K562 (cell line): ENCODE data around the gene SLC48A1. TPM values are rescaled to one million over a fixed set of nuclear protein-coding genes. Genes with fewer than 3 reads are reported as not detected.

Experiments used
- ATAC-seq: fragments of 200-7000 bp; cut with Tn5 transposase; 3 replicates; pipeline ENCODE4 v1.9.1; 2020; ENCODE audit warnings: moderate library complexity
- BruUV-seq: library from RNA; stranded (reverse); fragments of 400-500 nt; replicated peaks from 2 replicates; lab custom pipeline; 2021; lab: Mats Ljungman, UMichigan
- CTCF ChIA-PET: fragments of 300-600 bp; formaldehyde crosslinking; extraction: SDS; loops from one replicate; lab custom pipeline; 2021; ENCODE audit warnings: low intra/inter-chr PET ratio; lab: Yijun Ruan, JAX
- POLR2A ChIA-PET: fragments of 300-600, 350-650 bp; sonication (Branson Sonifier 250); formaldehyde crosslinking; extraction: SDS; loops from one replicate; lab custom pipeline; 2021; ENCODE audit warnings: antibody characterized with exemption, inconsistent platforms; lab: Yijun Ruan, JAX
- DNase-seq, 4 experiments: peaks; one replicate each; pipeline versions ENCODE4 v3.0.0 to v3.0.0-alpha.2; 2011 to 2018; ENCODE audit warnings: low spot score in 3 of 4, mixed read lengths in 3 of 4; ENCODE audit errors: extremely low read depth in 1 of 4
- FAIRE-seq: peaks from 2 replicates; lab custom pipeline; 2011; peaks lifted over from hg19 to GRCh38; lab: Jason Lieb, UNC
- H2AFZ ChIP-seq: 2 replicates; pipeline ENCODE4 v1.6.0; 2011; ENCODE audit warnings: low read depth, low read length, control low read depth, inconsistent platforms
- H3K27ac ChIP-seq: fragments of 200-600 bp; 3 replicates; pipeline ENCODE4 v1.8.0; 2011; ENCODE audit warnings: low read depth, mild to moderate bottlenecking, control low read depth, inconsistent platforms, low read length, moderate library complexity, mixed read lengths; ENCODE audit errors: extremely low read depth
- H3K27me3 ChIP-seq, 2 experiments: fragments of 300-600 bp in 1 of 2; 2 replicates in 1 of 2; 3 replicates in 1 of 2; pipeline versions ENCODE4 v1.6.0 to v1.8.0; 2011; ENCODE audit warnings: inconsistent platforms in 2 of 2, low read length in 2 of 2, mild to moderate bottlenecking in 1 of 2, mixed read lengths in 1 of 2, moderate library complexity in 1 of 2; ENCODE audit not compliant: control insufficient read depth in 2 of 2, insufficient read depth in 2 of 2
- H3K36me3 ChIP-seq: fragments of 300-600 bp; 3 replicates; pipeline ENCODE4 v1.8.0; 2011; ENCODE audit warnings: mild to moderate bottlenecking, low read length, inconsistent platforms; ENCODE audit not compliant: control insufficient read depth, insufficient read depth
- H3K4me1 ChIP-seq, 2 experiments: fragments of 200-600 bp in 1 of 2; replicated peaks in 1 of 2; 2 replicates in 1 of 2; 3 replicates in 1 of 2; pipeline versions ENCODE4 v1.5.1 to v1.8.0; 2011; ENCODE audit warnings: inconsistent platforms in 2 of 2, low read length in 2 of 2, mild to moderate bottlenecking in 1 of 2, mixed read lengths in 1 of 2, moderate library complexity in 1 of 2; ENCODE audit not compliant: control insufficient read depth in 2 of 2, insufficient read depth in 2 of 2
- H3K4me2 ChIP-seq: 2 replicates; pipeline ENCODE4 v1.6.1; 2011; ENCODE audit warnings: low read length, control low read depth, inconsistent platforms, mixed read lengths; ENCODE audit not compliant: insufficient read depth
- H3K4me3 ChIP-seq: fragments of 200-600 bp; sonication (generic), shearing (Covaris generic); 2 replicates; pipeline ENCODE4 v1.5.1; 2016; ENCODE audit warnings: control low read depth, inconsistent platforms
- H3K79me2 ChIP-seq: fragments of 200-600 bp; 3 replicates; pipeline ENCODE4 v1.8.0; 2011; ENCODE audit warnings: low read length, inconsistent platforms; ENCODE audit not compliant: control insufficient read depth, insufficient read depth
- H3K9ac ChIP-seq, 2 experiments: 2 replicates each; pipeline versions ENCODE4 v1.6.0 to v1.6.1; 2011; ENCODE audit warnings: low read depth in 2 of 2, low read length in 2 of 2, control low read depth in 1 of 2, inconsistent platforms in 1 of 2, mild to moderate bottlenecking in 1 of 2, mixed read lengths in 1 of 2; ENCODE audit not compliant: insufficient read depth in 1 of 2
- H3K9me1 ChIP-seq: one replicate; pipeline ENCODE4 v1.6.0; 2011; ENCODE audit warnings: inconsistent platforms, mild to moderate bottlenecking, low read length, moderate library complexity; ENCODE audit not compliant: control insufficient read depth, insufficient read depth
- H3K9me3 ChIP-seq: replicated peaks from 2 replicates; pipeline ENCODE4 v1.5.1; 2011; ENCODE audit warnings: low read depth, low read length, inconsistent platforms; ENCODE audit not compliant: control insufficient read depth, insufficient read depth
- H4K20me1 ChIP-seq: replicated peaks from 2 replicates; pipeline ENCODE4 v1.6.1; 2011; ENCODE audit warnings: low read length, inconsistent platforms, mixed read lengths; ENCODE audit not compliant: control insufficient read depth, insufficient read depth
- ELF2 ChIP-seq: fragments of 250-450 bp; sonication (Bioruptor Pico); IDR thresholded peaks from 2 replicates; pipeline ENCODE4 v1.5.0; 2021; ENCODE audit warnings: mild to moderate bottlenecking
- KLF13 ChIP-seq: fragments of 450-650 bp; IDR thresholded peaks from 2 replicates; pipeline ENCODE4 v1.6.1; 2016; ENCODE audit warnings: missing genetic modification characterization, low read depth, mild to moderate bottlenecking, missing compliant biosample characterization, moderate library complexity, borderline replicate concordance
- NFYB ChIP-seq: IDR thresholded peaks from 2 replicates; pipeline ENCODE4 v1.6.1; 2011; ENCODE audit warnings: mild to moderate bottlenecking, moderate library complexity; ENCODE audit not compliant: insufficient read length; ENCODE audit errors: extremely low read depth
- ZKSCAN8 ChIP-seq: fragments of 200-800 bp; sonication (Bioruptor generic); IDR thresholded peaks from 2 replicates; pipeline ENCODE4 v1.6.1; 2016; ENCODE audit warnings: missing genetic modification characterization, missing compliant biosample characterization
- ZNF316 ChIP-seq: fragments of 450-650 bp; IDR thresholded peaks from 2 replicates; pipeline ENCODE4 v1.6.1; 2016
- ZNF324 ChIP-seq: fragments of 250-450 bp; sonication (Bioruptor Pico); IDR thresholded peaks from 2 replicates; pipeline ENCODE4 v1.4.0; 2020; ENCODE audit warnings: mild to moderate bottlenecking
- WGBS: fragments of 100-300 bp; shearing (Covaris generic); methylation state at CpG from one replicate; pipeline ENCODE4 v1.1.6; 2016; ENCODE audit warnings: low coverage, mixed read lengths; ENCODE audit not compliant: insufficient coverage; ENCODE audit errors: missing lambda C conversion rate; 5-methylcytosine and 5-hydroxymethylcytosine counted together
- in situ Hi-C: fragments of 300-500 bp; cut with MboI; formaldehyde crosslinking; loops from 4 replicates; pipeline ENCODE4 v1.15.0; 2018; ENCODE audit warnings: inconsistent platforms, mixed read lengths
- intact Hi-C: fragments of 100-400 bp; cut with micrococcal nuclease; formaldehyde crosslinking; loops from 2 replicates; pipeline ENCODE4 v1.14.2; 2022
- polyA plus RNA-seq, 8 experiments: library from polyadenylated mRNA; depleted of rRNA in 4 of 8; stranded (reverse) in 5 of 8; unstranded in 3 of 8; fragments of >200 nt; fragmentation: Nextera tagmentation in 2 of 8; fragmentation: Illumina TruSeq in 1 of 8; extraction: Ambion mirVana in 2 of 8; extraction: Trizol in 1 of 8; gene quantifications; 2 replicates each; pipeline versions ENCODE4 v1.2.1 to v1.2.3, GENCODE V29; 2011 to 2014; ENCODE audit warnings: inconsistent platforms in 1 of 8, missing spikeins in 1 of 8
- total RNA-seq, 7 experiments: library from RNA; depleted of rRNA in 6 of 7; stranded (reverse); fragments of >200 nt in 6 of 7; fragmentation: Illumina TruSeq in 2 of 7; extraction: Trizol in 2 of 7; gene quantifications; 2 replicates each; pipeline versions ENCODE4 v1.2.1 to v1.2.3, GENCODE V29; 2011 to 2021; ENCODE audit warnings: low replicate concordance in 1 of 7
- TF ChIP-seq, protein P1 (sequence below): fragments of 250-450 bp; sonication (Bioruptor Pico); IDR thresholded peaks from 2 replicates; pipeline ENCODE4 v1.8.0; 2022; ENCODE audit warnings: moderate library complexity, mild to moderate bottlenecking, inconsistent platforms
- TF ChIP-seq, protein P2 (sequence below): fragments of 450-650 bp; IDR thresholded peaks from 2 replicates; pipeline ENCODE4 v1.6.1; 2016
- TF ChIP-seq, protein P3 (sequence below): fragments of 450-650 bp; formaldehyde crosslinking; IDR thresholded peaks from 2 replicates; pipeline ENCODE4 v1.4.0; 2020; ENCODE audit warnings: mild to moderate bottlenecking, mixed read lengths
- TF ChIP-seq, protein P4 (sequence below): fragments of 450-650 bp; IDR thresholded peaks from 2 replicates; pipeline ENCODE4 v1.6.1; 2018; ENCODE audit not compliant: partially characterized antibody

Gene SLC48A1
- total and polyA plus RNA-seq, 9 of the 15 experiments (the other 6 are each of a cell fraction or from before 2014, with no cell fraction given), result 10.7 to 37.5 (median 18.7) TPM

DNA sequence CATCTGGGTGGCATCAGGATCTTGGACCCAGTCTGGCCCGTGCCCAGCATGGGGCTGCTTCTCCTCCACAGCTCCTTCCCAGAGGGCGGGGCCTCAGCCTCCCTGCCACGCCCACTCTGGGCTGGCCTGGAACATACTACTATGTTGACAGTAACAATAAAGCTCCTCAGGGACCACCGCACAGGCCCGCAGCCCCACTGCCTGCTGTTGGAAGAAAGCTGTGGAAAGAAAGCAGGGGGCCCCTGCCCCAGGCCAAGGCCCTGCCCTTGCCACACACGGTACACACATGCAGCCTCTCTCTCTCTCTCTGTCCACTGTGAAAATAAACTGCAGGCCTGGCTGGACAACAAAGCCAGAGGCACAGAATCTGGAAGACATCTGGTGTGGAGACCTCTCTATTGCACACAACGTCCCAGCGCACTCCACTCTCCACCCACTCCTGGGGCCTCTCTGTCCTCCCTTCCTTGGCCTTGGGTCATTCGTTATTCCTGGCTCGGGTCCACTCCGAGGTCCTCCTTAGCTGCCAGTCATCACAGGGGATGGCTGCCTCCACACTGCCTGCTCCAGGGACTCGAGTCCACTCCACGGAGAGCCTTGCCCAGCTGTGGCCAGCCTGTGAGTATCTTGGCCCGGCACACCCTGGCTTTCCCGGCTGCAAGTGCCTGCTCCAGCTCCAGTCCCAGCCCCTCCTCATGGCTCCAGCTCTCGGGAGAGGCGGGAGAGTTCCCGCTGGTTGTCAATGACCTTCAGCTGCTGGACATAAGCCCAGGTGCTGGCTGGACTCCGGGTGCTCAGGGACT, 36.0 kb upstream of the SLC48A1 start:
- no peak overlapping the region for H3K4me3 ChIP-seq
- FAIRE-seq, result no peak

More for the DNA sequence above, 36.0 kb upstream of the SLC48A1 start:
- H3K36me3 ChIP-seq, result no peaks in the 10 kb centered on the region
- WGBS, result 56% methylated on average over 16 of the region's 19 CpGs
- ChIA-PET CTCF (no interaction called here), POLR2A (interaction anchor here (0.5 to 1.2 kb wide), 8 partner anchors 18 to 1082 kb away, joined by 3 read pairs; no protein-coding TSS in a partner anchor)
- no TSS peak for BruUV-seq
- H3K4me2 ChIP-seq, result peak overlapping the region; percentile 10; the same call in 1 of the 2 replicates
- no peaks in the 10 kb centered on the region for H4K20me1 ChIP-seq
- peak overlapping the region; percentile 64; the same call in 1 of the 2 replicates for H2AFZ ChIP-seq
- no peaks in the 10 kb centered on the region for H3K9me3 ChIP-seq
- TF ChIP-seq, protein P1, sequence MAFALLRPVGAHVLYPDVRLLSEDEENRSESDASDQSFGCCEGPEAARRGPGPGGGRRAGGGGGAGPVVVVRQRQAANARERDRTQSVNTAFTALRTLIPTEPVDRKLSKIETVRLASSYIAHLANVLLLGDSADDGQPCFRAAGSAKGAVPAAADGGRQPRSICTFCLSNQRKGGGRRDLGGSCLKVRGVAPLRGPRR (CRISPR knock-in tag), result no peak
- TF ChIP-seq ZNF316, result no peak
- TF ChIP-seq, protein P2, sequence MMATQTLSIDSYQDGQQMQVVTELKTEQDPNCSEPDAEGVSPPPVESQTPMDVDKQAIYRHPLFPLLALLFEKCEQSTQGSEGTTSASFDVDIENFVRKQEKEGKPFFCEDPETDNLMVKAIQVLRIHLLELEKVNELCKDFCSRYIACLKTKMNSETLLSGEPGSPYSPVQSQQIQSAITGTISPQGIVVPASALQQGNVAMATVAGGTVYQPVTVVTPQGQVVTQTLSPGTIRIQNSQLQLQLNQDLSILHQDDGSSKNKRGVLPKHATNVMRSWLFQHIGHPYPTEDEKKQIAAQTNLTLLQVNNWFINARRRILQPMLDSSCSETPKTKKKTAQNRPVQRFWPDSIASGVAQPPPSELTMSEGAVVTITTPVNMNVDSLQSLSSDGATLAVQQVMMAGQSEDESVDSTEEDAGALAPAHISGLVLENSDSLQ, result peak; percentile 27; the same call in 1 of the 2 replicates
- TF ChIP-seq ZNF324 (CRISPR knock-in tag), result no peak
- TF ChIP-seq ELF2 (CRISPR knock-in tag), result no peak
- TF ChIP-seq, protein P3, sequence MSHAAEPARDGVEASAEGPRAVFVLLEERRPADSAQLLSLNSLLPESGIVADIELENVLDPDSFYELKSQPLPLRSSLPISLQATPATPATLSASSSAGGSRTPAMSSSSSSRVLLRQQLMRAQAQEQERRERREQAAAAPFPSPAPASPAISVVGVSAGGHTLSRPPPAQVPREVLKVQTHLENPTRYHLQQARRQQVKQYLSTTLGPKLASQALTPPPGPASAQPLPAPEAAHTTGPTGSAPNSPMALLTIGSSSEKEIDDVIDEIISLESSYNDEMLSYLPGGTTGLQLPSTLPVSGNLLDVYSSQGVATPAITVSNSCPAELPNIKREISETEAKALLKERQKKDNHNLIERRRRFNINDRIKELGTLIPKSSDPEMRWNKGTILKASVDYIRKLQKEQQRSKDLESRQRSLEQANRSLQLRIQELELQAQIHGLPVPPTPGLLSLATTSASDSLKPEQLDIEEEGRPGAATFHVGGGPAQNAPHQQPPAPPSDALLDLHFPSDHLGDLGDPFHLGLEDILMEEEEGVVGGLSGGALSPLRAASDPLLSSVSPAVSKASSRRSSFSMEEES, result no peak
- TF ChIP-seq KLF13 (tag), result peak; percentile 70; the same call in 1 of the 2 replicates
- no peak for TF ChIP-seq NFYB
- no peak for TF ChIP-seq ZKSCAN8 (CRISPR knock-in tag)
- TF ChIP-seq, protein P4, sequence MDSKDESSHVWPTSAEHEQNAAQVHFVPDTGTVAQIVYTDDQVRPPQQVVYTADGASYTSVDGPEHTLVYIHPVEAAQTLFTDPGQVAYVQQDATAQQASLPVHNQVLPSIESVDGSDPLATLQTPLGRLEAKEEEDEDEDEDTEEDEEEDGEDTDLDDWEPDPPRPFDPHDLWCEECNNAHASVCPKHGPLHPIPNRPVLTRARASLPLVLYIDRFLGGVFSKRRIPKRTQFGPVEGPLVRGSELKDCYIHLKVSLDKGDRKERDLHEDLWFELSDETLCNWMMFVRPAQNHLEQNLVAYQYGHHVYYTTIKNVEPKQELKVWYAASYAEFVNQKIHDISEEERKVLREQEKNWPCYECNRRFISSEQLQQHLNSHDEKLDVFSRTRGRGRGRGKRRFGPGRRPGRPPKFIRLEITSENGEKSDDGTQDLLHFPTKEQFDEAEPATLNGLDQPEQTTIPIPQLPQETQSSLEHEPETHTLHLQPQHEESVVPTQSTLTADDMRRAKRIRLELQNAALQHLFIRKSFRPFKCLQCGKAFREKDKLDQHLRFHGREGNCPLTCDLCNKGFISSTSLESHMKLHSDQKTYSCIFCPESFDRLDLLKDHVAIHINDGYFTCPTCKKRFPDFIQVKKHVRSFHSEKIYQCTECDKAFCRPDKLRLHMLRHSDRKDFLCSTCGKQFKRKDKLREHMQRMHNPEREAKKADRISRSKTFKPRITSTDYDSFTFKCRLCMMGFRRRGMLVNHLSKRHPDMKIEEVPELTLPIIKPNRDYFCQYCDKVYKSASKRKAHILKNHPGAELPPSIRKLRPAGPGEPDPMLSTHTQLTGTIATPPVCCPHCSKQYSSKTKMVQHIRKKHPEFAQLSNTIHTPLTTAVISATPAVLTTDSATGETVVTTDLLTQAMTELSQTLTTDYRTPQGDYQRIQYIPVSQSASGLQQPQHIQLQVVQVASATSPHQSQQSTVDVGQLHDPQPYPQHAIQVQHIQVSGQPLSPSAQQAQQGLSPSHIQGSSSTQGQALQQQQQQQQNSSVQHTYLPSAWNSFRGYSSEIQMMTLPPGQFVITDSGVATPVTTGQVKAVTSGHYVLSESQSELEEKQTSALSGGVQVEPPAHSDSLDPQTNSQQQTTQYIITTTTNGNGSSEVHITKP, result peak; percentile 46
- no peaks in the 10 kb centered on the region for H3K79me2 ChIP-seq
- H3K27ac ChIP-seq, result no peak overlapping the region
- H3K9me1 ChIP-seq, result no peaks in the 10 kb centered on the region
- DNase-seq (peak; percentile 59 to 83 (median 73)), ATAC-seq (peak; percentile 70)
- no peaks in the 10 kb centered on the region for H3K27me3 ChIP-seq
- H3K4me1 ChIP-seq, result peaks cover 32 to 56% of the 10 kb centered on the region in 2 experiments
- intact Hi-C loops (no loop called here), in situ Hi-C loops (no loop called here)
- H3K9ac ChIP-seq, result peak overlapping the region in 1 of 2 experiments; percentile 41; a peak in 2 of 4 replicates
